HG03108 (cell line): Measurements from ENCODE around the gene ETS1.

Experiments
- ATAC-seq: cut with Tn5 transposase; IDR thresholded peaks from one replicate; pipeline ENCODE4 v1.9.1; 2021; ENCODE audit warnings: moderate library complexity; ENCODE audit not compliant: unreplicated experiment

Gene ETS1, protein sequence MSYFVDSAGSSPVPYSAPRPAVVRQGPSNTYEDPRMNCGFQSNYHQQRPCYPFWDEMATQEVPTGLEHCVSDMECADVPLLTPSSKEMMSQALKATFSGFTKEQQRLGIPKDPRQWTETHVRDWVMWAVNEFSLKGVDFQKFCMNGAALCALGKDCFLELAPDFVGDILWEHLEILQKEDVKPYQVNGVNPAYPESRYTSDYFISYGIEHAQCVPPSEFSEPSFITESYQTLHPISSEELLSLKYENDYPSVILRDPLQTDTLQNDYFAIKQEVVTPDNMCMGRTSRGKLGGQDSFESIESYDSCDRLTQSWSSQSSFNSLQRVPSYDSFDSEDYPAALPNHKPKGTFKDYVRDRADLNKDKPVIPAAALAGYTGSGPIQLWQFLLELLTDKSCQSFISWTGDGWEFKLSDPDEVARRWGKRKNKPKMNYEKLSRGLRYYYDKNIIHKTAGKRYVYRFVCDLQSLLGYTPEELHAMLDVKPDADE

GRCh38 chr11:128587415-128587814 is at the start of gene ETS1:
ETS1 (minus strand) TSS chr11:128587558; CDS start chr11:128573130, 14,428 bp downstream.
- no peak for ATAC-seq

DNA sequence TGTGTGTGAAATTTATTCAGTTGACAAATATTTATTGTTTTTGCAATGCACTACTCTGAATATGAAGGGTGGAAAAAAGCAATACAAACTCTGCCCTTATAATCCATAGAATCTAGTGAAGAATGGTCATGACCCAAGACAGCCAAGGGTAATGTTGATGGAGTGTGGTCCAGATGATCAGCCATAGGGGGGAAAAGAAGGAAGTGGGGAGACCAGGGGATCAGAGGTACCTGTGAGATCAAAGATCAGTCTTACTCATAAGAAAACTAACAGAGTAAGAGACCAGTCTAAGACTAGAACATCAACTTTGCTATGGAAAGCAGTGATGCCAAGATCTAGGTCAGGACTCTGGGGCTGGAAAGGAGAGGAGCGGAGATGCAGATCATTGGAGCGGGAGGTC is 47.0 kb upstream of the ETS1 start:
- no peak for ATAC-seq

DNA sequence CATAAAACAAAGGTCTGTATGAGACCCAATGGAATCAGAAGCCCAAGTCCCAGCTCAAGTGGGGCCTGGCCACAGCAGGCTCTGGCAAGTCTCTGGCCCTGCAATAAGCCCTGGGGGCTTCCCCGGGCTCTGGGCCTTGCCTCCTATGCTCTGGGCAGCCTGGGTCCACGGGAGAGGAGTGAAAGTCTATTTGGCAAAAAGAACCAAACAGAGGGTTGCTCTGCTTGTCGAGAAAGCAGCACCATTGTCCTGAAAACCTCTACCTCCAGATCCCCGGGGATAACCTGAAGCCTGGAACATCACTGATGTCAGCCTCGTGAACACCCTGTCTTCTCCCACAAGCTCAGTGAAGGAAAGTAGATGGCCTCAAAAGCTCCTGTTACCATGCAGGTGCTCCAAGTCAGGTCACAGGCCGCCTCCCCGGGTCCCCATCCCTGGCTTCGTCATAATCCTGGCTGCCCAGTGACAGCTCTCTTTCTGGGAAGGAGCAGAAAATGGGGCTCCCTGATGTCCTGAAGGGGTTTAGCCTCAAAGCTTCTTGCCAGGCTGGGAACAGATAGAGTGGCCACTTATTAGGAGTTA is 46.1 kb upstream of the ETS1 start:
- ATAC-seq, result no peak

DNA sequence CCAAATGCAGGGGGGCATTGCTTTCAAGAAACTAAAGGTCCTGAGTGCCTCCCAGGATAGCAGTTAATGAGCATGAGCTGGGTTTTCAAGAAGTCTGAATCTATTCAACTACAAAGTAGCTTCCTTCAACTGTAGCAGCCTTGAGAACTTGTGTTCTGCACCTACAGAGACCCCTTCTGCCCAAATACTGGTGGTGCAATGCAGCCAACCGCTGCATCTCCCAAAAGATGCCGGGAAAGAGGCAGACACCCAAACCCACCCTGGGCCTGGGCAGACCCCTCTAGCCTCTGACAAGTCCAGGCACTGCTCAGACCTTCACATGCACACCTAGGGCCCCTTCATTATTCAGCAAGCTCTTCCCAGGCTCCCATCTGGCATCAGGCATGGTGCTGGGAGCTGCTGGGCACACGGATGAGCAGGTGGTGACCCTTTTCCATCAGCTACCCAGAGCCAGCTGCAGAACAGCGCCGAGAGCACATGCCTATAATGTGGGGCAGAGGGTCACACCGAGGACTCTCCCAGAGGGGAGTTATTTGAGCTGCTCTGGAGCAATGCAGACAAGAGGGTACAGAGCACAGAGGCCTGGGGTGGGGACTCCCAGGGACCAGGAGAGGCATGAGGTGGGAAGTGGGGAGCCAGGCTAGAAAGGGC is 44.9 kb upstream of the ETS1 start:
- ATAC-seq, result no peak

GRCh38 chr11:128630367-128631230 is 43.2 kb upstream of the ETS1 start:
- ATAC-seq, result peak; percentile 46

DNA sequence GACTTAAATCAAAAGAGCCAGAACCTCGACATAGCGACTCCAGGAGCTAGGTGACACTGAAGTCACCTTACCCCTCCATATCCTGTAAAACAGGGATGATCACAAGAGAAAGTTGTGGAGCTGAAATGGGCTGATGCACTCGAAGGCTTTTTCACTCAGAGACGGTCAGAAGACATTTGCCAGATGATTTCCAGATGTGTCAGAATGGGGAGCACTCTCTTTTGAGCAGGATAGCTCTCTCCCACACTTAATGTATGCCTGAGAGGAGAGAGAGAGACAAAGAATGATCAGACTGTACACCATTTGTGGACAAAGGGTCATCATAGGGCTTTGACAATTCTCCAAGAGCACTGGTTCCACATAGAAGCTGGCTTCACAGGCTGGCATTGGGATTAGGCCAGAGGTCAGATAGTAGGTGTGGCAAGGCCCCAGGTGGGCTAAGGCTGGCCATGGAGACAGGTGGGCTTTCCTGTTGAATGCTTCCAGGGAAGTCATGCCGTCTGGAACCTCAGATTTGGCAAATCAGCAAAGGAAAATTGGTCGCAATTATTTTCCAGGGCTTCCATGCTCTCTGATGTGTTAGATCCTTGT is 42.3 kb upstream of the ETS1 start:
- ATAC-seq, result no peak

DNA sequence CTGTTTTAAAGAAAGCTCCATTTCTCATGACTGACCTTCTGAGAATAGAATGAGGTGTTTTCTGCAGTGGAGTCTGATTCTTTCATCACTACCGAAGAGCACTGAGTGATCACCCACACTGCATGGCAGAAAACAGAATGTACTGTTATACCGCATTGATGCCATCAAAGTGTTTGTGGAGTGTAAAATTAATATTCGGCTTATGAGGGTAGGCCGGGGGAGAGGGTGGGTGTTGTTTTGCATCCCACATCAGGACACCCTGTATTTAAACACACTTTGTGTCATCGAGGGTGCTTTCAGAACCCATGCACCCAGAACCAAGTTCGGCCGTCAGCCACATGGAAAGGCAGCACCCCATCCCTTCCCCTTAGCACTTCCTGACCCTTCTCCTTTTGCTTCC is 41.3 kb upstream of the ETS1 start:
- peak; percentile 31 for ATAC-seq

DNA sequence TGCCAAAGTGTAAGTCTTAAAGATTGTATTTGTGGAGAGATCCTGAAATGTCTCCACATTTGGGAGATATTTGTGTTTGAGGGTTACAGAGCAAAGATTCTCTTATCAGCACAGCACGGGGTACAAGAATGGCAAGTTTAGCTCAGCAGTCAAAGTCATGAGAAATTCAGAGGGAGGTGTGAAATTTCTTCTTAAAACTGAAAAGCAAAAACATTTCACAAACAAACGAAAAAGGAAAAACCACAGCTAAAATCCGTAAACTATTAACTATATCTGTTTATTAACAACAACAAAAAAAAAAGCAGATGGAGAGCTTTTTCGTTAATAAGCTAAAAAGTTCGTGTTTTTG is 40.9 kb upstream of the ETS1 start:
- peak; percentile 24 for ATAC-seq

DNA sequence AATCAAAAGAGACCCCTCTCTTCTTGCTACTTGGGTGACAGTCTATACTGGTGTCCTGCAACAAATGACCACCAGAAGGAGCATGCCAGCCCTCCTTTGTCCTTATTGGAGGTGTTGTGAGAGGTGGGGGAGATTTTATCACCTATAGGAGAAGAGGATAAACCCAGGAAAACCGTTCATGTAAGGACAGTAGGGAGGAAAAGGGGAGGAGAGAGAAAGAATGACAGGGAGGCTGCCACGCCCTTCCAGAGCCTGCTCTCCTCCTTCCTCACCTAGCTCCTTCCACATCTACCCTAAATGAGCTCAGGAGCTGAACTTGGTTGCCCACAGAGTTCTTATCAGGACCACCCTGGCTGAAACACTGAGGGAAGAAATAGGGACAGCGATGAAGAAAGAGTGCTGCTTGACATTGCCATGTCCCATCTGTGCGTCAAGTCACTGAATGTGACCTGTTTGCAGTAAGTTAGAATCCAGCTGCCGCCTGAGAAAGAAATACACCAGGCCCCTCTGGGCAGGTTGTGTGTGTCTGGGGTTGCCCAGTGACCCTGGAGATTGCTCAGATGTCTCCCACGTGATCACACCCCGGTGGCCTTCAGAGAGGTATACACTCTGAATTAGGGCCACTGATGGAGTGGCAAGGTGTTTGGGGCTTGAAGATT is 40.4 kb upstream of the ETS1 start:
- ATAC-seq, result peak; percentile 32

DNA sequence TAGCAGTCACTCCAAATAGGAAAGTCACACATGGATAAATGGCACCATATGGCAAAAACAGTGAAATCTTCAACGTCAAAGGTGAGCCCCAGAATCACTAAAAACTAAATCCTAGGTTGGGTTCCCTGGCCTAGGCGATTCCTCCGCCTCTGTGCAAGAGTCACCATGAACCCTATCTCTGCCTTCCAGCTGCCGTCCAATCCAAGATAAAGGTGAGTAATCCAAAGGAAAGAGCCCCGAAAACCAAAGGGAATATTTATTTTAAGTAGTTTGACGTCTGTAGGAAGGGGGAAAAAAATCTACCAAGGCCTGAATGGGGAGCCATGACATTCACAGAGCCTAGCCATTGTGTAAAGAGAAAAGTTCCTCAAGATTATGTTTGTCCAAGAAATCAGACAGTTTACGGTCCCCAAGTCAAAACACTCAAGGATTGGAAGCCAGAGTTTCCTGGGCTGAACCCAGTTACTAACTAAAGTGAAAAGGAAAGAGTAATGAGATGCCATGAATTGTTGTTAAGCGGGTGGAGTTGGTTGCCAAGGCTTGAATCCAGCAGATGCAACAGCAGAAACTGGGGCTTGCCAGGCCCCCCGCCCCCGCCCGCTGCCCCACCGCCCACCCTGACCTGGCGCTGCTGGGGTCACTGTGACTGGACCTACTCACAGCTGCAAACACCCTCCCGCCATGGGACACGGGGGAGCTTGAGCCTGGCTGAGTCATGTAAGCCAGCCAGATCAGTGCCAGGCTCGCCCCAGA is 39.7 kb upstream of the ETS1 start:
- ATAC-seq, result no peak

DNA sequence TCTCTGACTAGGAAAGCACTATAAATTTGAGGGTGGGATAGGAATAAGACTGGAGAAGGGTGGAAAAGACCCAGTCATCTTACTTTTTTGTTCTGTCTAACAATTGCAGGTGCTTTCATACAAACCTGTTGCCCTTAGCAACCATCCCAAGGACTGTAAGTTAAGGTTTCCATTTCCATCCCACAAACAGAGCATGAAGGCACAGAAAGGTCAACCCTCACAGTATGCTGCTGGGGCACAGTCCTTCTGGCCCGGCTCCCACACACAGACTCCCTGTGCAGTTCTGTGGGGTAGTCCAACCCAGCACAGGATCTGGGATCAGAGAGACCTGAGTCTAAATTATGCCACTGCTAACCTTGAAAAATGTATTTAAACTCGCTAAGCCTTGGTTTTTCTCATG is 38.4 kb upstream of the ETS1 start:
- ATAC-seq, result no peak

- ATAC-seq, result no peak
These were observed 38.0 kb upstream of the ETS1 start for GRCh38 chr11:128625326-128625725.

DNA sequence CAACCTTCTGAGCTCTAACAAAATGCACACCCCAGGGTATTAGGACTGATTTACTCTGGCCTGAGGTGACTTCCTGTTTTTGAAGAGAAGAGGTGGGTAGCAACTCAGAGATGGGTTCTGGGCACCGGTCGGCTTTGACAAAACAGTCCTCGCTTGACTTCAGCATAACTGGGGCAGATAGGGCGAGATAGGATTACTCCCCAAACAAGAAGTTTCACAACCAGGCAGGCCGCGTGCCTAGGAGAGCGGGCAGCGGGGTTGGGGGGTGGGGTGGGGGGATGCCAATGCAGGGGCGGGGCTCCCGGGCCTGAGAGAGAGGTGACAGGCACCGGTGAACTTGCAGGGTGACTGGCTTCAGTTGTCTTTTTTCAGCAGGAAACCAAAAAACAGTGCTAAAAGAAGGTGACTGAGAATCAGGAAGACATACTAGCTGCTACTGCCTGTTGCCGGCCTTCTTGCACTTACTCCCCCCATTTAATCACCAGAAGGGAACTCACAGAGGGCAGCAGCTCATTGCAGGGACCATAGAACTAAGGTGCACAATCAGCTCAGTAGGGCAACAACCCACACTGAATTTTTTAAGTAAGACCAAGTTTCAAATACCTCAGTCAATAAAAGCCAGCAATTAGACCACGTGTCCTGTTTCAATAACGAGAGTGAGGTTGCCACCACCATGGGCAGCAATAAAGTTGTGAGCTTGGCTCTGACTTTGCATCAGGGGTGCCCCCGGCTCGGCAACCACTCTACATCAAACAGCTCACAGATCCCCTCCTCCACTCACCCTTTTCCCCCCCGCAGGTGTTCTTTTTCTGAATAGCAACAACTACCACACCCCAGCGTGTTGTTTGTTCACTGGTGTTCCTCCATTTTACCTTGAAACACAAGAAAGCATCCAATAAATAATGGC is 37.2 kb upstream of the ETS1 start:
- peak; percentile 44 for ATAC-seq

GRCh38 chr11:128623091-128623490 is 35.7 kb upstream of the ETS1 start:
- no peak for ATAC-seq

- ATAC-seq, result no peak
These were observed 34.5 kb upstream of the ETS1 start for GRCh38 chr11:128621601-128622501.

DNA sequence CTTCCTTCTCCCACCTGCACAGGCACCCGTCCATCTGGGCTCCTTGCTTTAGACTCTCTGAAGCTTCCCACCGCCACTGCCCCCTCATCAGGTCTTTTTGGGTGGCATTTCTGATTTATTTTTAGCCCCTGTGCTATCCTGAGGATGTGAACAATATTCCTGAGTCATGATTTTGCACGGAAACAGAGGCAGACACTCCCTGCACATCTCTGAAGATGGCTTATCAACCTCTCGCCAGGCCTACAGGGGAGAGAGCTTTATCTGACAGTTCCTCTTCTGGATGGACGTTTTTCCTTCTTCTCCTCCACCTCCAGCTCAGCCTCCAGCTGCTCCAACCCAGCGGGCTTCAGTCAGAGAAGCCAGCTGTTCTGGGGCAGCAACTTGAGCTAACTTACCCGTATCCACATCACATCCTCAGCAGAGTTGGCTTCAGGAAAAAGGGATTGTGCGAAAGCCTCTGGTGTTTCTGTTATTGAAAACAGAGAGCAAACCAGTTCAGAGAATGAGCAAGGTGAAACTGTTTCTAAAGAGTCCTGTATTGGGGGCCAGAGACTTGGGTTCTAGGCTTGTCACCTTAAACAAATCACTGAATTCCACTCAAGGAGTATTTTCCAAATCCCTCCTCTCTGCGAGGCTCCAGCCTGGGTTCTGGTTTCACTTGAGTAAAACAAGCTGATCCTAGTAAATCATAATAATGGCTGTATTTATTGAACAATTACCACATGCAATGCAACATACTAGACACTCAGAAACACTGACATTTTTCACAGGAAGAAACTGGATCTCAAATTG is 33.1 kb upstream of the ETS1 start:
- ATAC-seq, result no peak
